Measurements from ENCODE around the gene PACS2. TPM values are rescaled to one million over a fixed set of nuclear protein-coding genes. Genes with fewer than 3 reads are reported as not detected.

The PACS2 gene
- total and polyA plus RNA-seq, 2 of the 8 experiments (the other 6 are each of a cell fraction or from before 2014, with no cell fraction given) = 38.0 to 62.8 TPM

GRCh38 chr14:105365681-105366080 is 51.1 kb downstream of the PACS2 start (continued):
- TF ChIP-seq RFX5 (IDR thresholded peaks at IDR 0.05; ENCODE audit: borderline replicate concordance, low read depth, low read length) (no peak), SIN3A (conservative IDR thresholded peaks at IDR 0.05 in 1 of 2, IDR thresholded peaks at IDR 0.05 in 1 of 2; ENCODE audit: low read depth in 1 of 2, low read length in 2 of 2) (no peak), ATF2 (IDR thresholded peaks at IDR 0.05; ENCODE audit: low read length) (no peak)

All from H1 (cell line).